CD4-positive, alpha-beta T cell (primary cell): Measurements from ENCODE around the gene SUPT3H. TPM values are rescaled to one million over a fixed set of nuclear protein-coding genes. Genes with fewer than 3 reads are reported as not detected.

Experiments used
- ATAC-seq: fragments of 200-7000 bp; cut with Tn5 transposase; one replicate; pipeline ENCODE4 v1.10.0; 2022; ENCODE audit warnings: mild to moderate bottlenecking; ENCODE audit not compliant: poor library complexity
- CTCF ChIA-PET: fragments of 350-600 bp; sonication (Branson Sonifier 250); formaldehyde crosslinking; loops from one replicate; lab custom pipeline; 2021; ENCODE audit warnings: antibody characterized with exemption, inconsistent platforms; lab: Charles Lee
- POLR2A ChIA-PET: fragments of 350-600 bp; sonication (Branson Sonifier 250); formaldehyde crosslinking; loops from one replicate; lab custom pipeline; 2021; ENCODE audit warnings: antibody characterized with exemption, inconsistent platforms; lab: Charles Lee
- DNase-seq, 14 experiments: peaks; one replicate each; pipeline ENCODE4 v3.0.0-alpha.2; 2013 to 2020; ENCODE audit warnings: mixed read lengths in 2 of 14
- H3K27ac ChIP-seq, 2 donors: one replicate each; pipeline versions ENCODE4 v1.5.1 to v1.7.0; 2013; ENCODE audit warnings: low read length in 2 of 2, low read depth in 1 of 2, mild to moderate bottlenecking in 1 of 2
- H3K27me3 ChIP-seq, 2 experiments: 1 replicate in 1 of 2; 2 replicates in 1 of 2; pipeline versions ENCODE4 v1.6.1 to v1.7.0; 2013; ENCODE audit warnings: low read length in 2 of 2, control low read depth in 1 of 2, mild to moderate bottlenecking in 1 of 2, moderate library complexity in 1 of 2; ENCODE audit not compliant: insufficient read depth in 2 of 2, control insufficient read depth in 1 of 2
- H3K36me3 ChIP-seq: one replicate; pipeline ENCODE4 v1.6.1; 2013; ENCODE audit warnings: low read length, control low read depth; ENCODE audit not compliant: insufficient read depth
- H3K4me1 ChIP-seq: one replicate; pipeline ENCODE4 v1.6.1; 2013; ENCODE audit warnings: low read length, control low read depth; ENCODE audit not compliant: insufficient read depth
- H3K4me3 ChIP-seq: one replicate; pipeline ENCODE4 v1.5.1; 2013; ENCODE audit warnings: mild to moderate bottlenecking, low read length, moderate library complexity
- H3K9me3 ChIP-seq, 2 experiments: 1 replicate in 1 of 2; 2 replicates in 1 of 2; pipeline versions ENCODE4 v1.6.1 to v1.7.0; 2013; ENCODE audit warnings: low read length in 2 of 2, mild to moderate bottlenecking in 2 of 2, control low read depth in 1 of 2, moderate library complexity in 1 of 2; ENCODE audit not compliant: control insufficient read depth in 1 of 2, insufficient read depth in 1 of 2
- H3K27ac Mint-ChIP-seq: one replicate; pipeline ENCODE4 v1.8.0; 2020; ENCODE audit warnings: mixed read lengths
- H3K27me3 Mint-ChIP-seq: one replicate; pipeline ENCODE4 v1.8.0; 2021; ENCODE audit warnings: mixed read lengths
- H3K36me3 Mint-ChIP-seq: one replicate; pipeline ENCODE4 v1.8.0; 2021; ENCODE audit warnings: low read depth, mixed read lengths
- H3K4me1 Mint-ChIP-seq: one replicate; pipeline ENCODE4 v1.8.0; 2021; ENCODE audit warnings: low read depth, mixed read lengths
- H3K4me3 Mint-ChIP-seq: one replicate; pipeline ENCODE4 v1.8.0; 2020; ENCODE audit warnings: mild to moderate bottlenecking, mixed read lengths
- H3K9me3 Mint-ChIP-seq: one replicate; pipeline ENCODE4 v1.8.0; 2020; ENCODE audit warnings: mixed read lengths
- intact Hi-C, 2 experiments: fragments of 100-400 bp; cut with DNase I in 1 of 2; cut with micrococcal nuclease in 1 of 2; formaldehyde crosslinking; loops; one replicate each; pipeline versions ENCODE4 v1.15.1 to v1.9.0; 2023 to 2025; cut with DNase I, micrococcal nuclease
- total RNA-seq, 174 experiments: library from RNA in 2 of 174; stranded (reverse) in 2 of 174; gene quantifications; one replicate each; pipeline ENCODE4 v1.2.3 and lab custom pipeline; 2021 to 2026
- TF ChIP-seq, protein P1 (sequence below): fragments of 200-600 bp; IDR thresholded peaks from one replicate; pipeline ENCODE4 v1.8.0; 2022; ENCODE audit warnings: antibody characterized with exemption, mild to moderate bottlenecking

Gene SUPT3H
- total RNA-seq, 2 experiments from 2014 or later: 8.9 to 10.5 TPM

DNA sequence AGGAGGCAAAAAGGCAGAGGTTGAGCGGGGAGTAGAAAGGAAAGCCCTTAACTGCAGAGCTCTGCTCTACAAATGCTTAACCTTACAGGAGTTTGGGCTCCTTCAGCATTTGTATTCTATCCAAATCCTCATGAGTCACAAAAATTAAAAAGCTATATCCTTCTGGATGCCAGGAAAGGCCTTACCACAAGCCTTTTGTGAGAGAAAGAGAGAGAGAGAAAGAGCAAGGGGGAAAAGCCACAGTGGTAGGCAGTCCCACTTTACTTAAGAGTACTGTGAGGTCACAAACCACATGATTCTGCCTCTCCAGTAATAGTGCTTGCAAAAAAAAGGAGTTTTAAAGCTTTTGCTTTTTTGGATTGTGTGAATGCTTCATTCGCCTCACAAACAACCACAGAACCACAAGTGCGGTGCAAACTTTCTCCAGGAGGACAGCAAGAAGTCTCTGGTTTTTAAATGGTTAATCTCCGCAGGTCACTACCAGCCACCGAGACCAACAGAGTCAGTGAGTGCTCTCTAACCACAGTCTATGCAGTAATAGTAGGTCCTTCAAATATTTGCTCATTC, 49.7 kb downstream of the SUPT3H start, which contains the start of gene RUNX2:
Gene RUNX2 (plus strand): TSS at position 375 of the 567 bp plus-strand sequence. CDS start 397 bp downstream, outside the sequence.
- H3K36me3 Mint-ChIP-seq: no peaks in the 10 kb centered on the region
- H3K4me1 ChIP-seq: no peaks in the 10 kb centered on the region
- H3K9me3 Mint-ChIP-seq: no peaks in the 10 kb centered on the region
- ChIA-PET POLR2A (interaction anchor here (1.1 to 1.2 kb wide), 2 partner anchors 10 to 50 kb away, joined by 4 to 5 read pairs; partner anchors contain the start of gene SUPT3H), CTCF (interaction anchor here (1.2 kb wide), 1 partner anchor 443 kb away, joined by 3 read pairs; no protein-coding TSS in a partner anchor)
- peaks cover 69% of the 10 kb centered on the region for H3K4me1 Mint-ChIP-seq
- H3K36me3 ChIP-seq: no peaks in the 10 kb centered on the region
- H3K27ac ChIP-seq: no peak within 1 kb of the TSS
- H3K4me3 ChIP-seq: peak within 1 kb of the TSS; percentile 32
- intact Hi-C loops: no loop called here
- peak within 1 kb of the TSS; percentile 54 for H3K27ac Mint-ChIP-seq
- TF ChIP-seq, protein P1, sequence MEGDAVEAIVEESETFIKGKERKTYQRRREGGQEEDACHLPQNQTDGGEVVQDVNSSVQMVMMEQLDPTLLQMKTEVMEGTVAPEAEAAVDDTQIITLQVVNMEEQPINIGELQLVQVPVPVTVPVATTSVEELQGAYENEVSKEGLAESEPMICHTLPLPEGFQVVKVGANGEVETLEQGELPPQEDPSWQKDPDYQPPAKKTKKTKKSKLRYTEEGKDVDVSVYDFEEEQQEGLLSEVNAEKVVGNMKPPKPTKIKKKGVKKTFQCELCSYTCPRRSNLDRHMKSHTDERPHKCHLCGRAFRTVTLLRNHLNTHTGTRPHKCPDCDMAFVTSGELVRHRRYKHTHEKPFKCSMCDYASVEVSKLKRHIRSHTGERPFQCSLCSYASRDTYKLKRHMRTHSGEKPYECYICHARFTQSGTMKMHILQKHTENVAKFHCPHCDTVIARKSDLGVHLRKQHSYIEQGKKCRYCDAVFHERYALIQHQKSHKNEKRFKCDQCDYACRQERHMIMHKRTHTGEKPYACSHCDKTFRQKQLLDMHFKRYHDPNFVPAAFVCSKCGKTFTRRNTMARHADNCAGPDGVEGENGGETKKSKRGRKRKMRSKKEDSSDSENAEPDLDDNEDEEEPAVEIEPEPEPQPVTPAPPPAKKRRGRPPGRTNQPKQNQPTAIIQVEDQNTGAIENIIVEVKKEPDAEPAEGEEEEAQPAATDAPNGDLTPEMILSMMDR: no peak
- peak within 1 kb of the TSS; percentile 75 for H3K4me3 Mint-ChIP-seq
- DNase-seq (peak in 2 of 14 experiments; percentile 13 to 20), ATAC-seq (peak; percentile 69)
- H3K9me3 ChIP-seq: no peaks in the 10 kb centered on the region
- no peaks in the 10 kb centered on the region for H3K27me3 Mint-ChIP-seq
- H3K27me3 ChIP-seq: no peaks in the 10 kb centered on the region

DNA sequence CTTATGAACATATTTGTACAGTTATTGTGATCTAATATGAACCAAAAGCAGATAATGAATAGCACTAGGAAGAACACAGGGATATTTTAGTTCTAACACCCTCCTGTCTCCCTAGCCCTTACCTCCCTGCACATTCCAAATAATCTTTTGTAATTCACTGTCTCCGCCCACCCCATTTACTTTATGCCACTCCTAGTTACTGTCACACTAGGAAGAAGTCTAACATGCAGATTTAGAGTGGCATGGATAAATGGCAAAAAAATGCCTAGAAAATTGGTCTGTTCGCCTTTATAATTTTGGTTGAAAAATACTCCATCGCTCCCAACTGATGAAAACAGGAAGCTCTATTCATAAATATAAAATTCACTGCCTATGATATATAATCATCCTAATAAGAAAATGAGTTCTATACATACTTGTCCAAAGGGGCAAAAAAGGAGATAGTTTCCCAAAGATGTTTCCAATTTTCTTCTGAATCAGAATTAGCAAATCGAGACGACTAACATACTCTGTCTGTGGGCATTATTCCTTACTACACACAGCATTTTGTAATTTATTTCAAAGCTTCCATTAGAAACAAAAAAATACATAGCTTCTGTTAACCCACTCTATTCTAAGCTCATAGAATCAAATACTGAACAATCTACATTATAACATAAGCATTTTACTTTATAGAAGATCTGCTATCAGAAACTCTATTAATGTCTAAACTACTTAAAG, 50.9 kb downstream of the SUPT3H start:
- Histone ChIP-seq H3K36me3 (no peaks in the 10 kb centered on the region), H3K4me3 (no peak overlapping the region), H3K9me3 (no peaks in the 10 kb centered on the region), H3K27ac (no peak overlapping the region), H3K4me1 (no peaks in the 10 kb centered on the region), H3K27me3 (no peaks in the 10 kb centered on the region)
- Mint-ChIP-seq H3K36me3 (no peaks in the 10 kb centered on the region), H3K27me3 (no peaks in the 10 kb centered on the region), H3K27ac (peak overlapping the region; percentile 57), H3K4me1 (peaks cover 75% of the 10 kb centered on the region), H3K4me3 (no peak overlapping the region), H3K9me3 (no peaks in the 10 kb centered on the region)
- no peak for ATAC-seq
- ChIA-PET POLR2A (no interaction called here), CTCF (no interaction called here)
- TF ChIP-seq, protein P1: no peak
- no peak for DNase-seq
- intact Hi-C loops: no loop called here

DNA sequence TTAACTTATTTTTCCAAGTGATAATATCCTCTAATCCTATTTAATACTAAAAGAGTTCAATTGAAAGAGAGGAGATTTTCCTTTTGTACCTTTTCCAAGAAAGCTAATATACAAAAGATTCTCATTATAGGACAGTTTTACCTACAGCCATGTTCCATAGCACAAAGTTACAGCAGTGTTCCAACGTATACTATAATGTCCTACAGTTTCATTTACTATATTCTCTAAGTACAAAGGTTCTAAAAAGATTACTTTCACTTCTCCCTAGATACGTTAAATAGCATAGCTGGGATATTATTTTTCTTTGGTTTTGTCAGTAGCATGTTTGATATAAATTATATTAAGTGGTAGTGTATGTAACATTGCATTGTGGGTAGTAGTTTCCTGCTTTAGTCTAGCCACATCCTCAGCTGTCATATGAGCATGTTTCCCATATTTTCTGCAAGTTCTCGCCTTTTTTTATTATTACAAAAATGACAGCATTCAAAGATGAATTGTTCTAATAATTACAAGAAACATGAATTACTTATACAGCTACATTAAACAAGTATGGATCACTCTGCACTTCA, 54.0 kb downstream of the SUPT3H start:
- Histone ChIP-seq H3K27me3 (no peaks in the 10 kb centered on the region), H3K4me3 (peak overlapping the region; percentile 8), H3K4me1 (no peaks in the 10 kb centered on the region), H3K9me3 (no peaks in the 10 kb centered on the region), H3K27ac (no peak overlapping the region), H3K36me3 (no peaks in the 10 kb centered on the region)
- peak in 3 of 14 experiments; percentile 13 to 72 (median 18) for DNase-seq
- no peaks in the 10 kb centered on the region for H3K27me3 Mint-ChIP-seq
- peaks cover 59% of the 10 kb centered on the region for H3K4me1 Mint-ChIP-seq
- POLR2A ChIA-PET: interaction anchor here (1.0 to 1.2 kb wide), 4 partner anchors 15 to 98 kb away, joined by 4 to 5 read pairs (median 4); no protein-coding TSS in a partner anchor
- TF ChIP-seq, protein P1: no peak
- CTCF ChIA-PET: interaction anchor here (1.1 kb wide), 1 partner anchor 848 kb away, joined by 3 read pairs; no protein-coding TSS in a partner anchor
- peak overlapping the region; percentile 65 for H3K27ac Mint-ChIP-seq
- peak; percentile 74 for ATAC-seq
- intact Hi-C loops: no loop called here
- H3K9me3 Mint-ChIP-seq: no peaks in the 10 kb centered on the region
- peak overlapping the region; percentile 52 for H3K4me3 Mint-ChIP-seq
- no peaks in the 10 kb centered on the region for H3K36me3 Mint-ChIP-seq
